Activated CD8-positive, alpha-beta T cell treated with anti-CD3 and anti-CD28 coated beads for 36 hours (primary cell): ENCODE data around the gene BRAF. TPM values are rescaled to one million over a fixed set of nuclear protein-coding genes. Genes with fewer than 3 reads are reported as not detected.
"Not testable (repeated sequence)": the region's sequence is repeated elsewhere in the genome, so short reads cannot be mapped to it uniquely, and the experiment has no call there.

Experiments used
- ATAC-seq: fragments of 200-7000 bp; cut with Tn5 transposase; one replicate; pipeline ENCODE4 v1.10.0; 2021; ENCODE audit warnings: mild to moderate bottlenecking, moderate library complexity
- CTCF ChIA-PET: fragments of 350-600 bp; sonication (Branson Sonifier 250); formaldehyde crosslinking; loops from one replicate; lab custom pipeline; 2021; ENCODE audit warnings: antibody characterized with exemption; lab: Charles Lee
- POLR2A ChIA-PET: fragments of 350-600 bp; sonication (Branson Sonifier 250); formaldehyde crosslinking; loops from one replicate; lab custom pipeline; 2021; ENCODE audit warnings: antibody characterized with exemption; lab: Charles Lee
- DNase-seq: peaks from one replicate; pipeline ENCODE4 v3.0.0-alpha.2; 2020
- H3K27ac Mint-ChIP-seq: one replicate; pipeline ENCODE4 v1.8.0; 2021; ENCODE audit warnings: mild to moderate bottlenecking, mixed read lengths
- H3K27me3 Mint-ChIP-seq: one replicate; pipeline ENCODE4 v1.8.0; 2021; ENCODE audit warnings: mixed read lengths
- H3K36me3 Mint-ChIP-seq: one replicate; pipeline ENCODE4 v1.8.0; 2021; ENCODE audit warnings: low read depth, mixed read lengths
- H3K4me1 Mint-ChIP-seq: one replicate; pipeline ENCODE4 v1.8.0; 2021; ENCODE audit warnings: low read depth, mixed read lengths
- H3K4me3 Mint-ChIP-seq: one replicate; pipeline ENCODE4 v1.8.0; 2021; ENCODE audit warnings: mild to moderate bottlenecking, moderate library complexity, mixed read lengths
- H3K9me3 Mint-ChIP-seq: one replicate; pipeline ENCODE4 v1.8.0; 2021; ENCODE audit warnings: mixed read lengths
- intact Hi-C: fragments of 100-400 bp; cut with micrococcal nuclease; formaldehyde crosslinking; loops from one replicate; pipeline ENCODE4 v1.10.0; 2022
- total RNA-seq, 2 experiments: library from RNA; stranded (reverse); gene quantifications; one replicate each; pipeline ENCODE4 v1.2.3, GENCODE V29; 2021
- TF ChIP-seq, protein P1 (sequence below): fragments of 200-600 bp; IDR thresholded peaks from one replicate; pipeline ENCODE4 v1.8.0; 2022; ENCODE audit warnings: antibody characterized with exemption, mild to moderate bottlenecking

BRAF gene
- total RNA-seq, 2 experiments from 2014 or later: 30.0 to 30.6 TPM

DNA sequence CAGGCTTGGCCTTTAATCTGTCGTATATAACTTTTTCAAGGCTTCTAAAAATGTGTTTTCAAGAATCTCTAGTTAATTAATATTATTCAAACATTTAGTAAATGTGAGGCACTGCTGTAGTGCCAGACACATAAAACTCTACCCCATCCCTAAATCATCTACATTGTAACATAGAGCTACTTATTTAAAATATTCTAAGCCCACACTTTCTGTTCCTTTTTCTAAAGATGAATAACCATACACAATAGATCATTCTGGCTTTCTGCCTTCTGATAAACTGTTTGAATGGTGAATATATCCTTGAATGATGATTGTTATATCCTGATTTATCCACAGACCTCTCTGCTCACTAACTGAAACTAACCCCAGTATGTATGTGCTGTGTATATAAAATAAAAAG is 41.4 kb downstream of the BRAF start:
- Mint-ChIP-seq H3K4me1 (peaks cover 57% of the 10 kb centered on the region), H3K27me3 (no peaks in the 10 kb centered on the region), H3K36me3 (peaks cover 10% of the 10 kb centered on the region), H3K4me3 (no peak overlapping the region), H3K9me3 (peaks cover under 1% of the 10 kb centered on the region), H3K27ac (no peak overlapping the region)
- CTCF ChIA-PET: interaction anchor here (0.7 to 1.0 kb wide), 2 partner anchors 11 to 72 kb away, joined by 3 read pairs; no protein-coding TSS in a partner anchor
- ATAC-seq (no peak), DNase-seq (no peak)
- POLR2A ChIA-PET: no interaction called here
- TF ChIP-seq, protein P1, sequence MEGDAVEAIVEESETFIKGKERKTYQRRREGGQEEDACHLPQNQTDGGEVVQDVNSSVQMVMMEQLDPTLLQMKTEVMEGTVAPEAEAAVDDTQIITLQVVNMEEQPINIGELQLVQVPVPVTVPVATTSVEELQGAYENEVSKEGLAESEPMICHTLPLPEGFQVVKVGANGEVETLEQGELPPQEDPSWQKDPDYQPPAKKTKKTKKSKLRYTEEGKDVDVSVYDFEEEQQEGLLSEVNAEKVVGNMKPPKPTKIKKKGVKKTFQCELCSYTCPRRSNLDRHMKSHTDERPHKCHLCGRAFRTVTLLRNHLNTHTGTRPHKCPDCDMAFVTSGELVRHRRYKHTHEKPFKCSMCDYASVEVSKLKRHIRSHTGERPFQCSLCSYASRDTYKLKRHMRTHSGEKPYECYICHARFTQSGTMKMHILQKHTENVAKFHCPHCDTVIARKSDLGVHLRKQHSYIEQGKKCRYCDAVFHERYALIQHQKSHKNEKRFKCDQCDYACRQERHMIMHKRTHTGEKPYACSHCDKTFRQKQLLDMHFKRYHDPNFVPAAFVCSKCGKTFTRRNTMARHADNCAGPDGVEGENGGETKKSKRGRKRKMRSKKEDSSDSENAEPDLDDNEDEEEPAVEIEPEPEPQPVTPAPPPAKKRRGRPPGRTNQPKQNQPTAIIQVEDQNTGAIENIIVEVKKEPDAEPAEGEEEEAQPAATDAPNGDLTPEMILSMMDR: no peak
- intact Hi-C loops: no loop called here

DNA sequence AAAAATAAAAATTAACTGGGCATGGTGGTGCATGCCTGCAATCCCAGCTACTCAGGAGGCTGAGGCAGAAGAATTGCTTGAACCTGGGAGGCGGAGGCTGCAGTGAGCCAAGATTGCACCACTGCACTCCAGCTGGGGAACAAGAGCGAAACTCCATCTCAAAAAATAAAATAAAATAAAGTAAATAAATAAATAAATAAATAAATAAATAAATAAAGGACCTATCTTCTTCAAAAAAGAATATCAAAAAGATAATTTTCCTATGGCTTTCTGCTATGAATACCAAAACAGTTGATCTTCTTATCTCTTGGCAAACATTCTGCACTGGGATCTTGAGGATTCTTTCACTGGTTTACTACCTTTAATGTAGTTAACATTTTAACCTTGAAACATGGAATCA is 41.9 kb downstream of the BRAF start:
- POLR2A ChIA-PET: not testable (repeated sequence)

DNA sequence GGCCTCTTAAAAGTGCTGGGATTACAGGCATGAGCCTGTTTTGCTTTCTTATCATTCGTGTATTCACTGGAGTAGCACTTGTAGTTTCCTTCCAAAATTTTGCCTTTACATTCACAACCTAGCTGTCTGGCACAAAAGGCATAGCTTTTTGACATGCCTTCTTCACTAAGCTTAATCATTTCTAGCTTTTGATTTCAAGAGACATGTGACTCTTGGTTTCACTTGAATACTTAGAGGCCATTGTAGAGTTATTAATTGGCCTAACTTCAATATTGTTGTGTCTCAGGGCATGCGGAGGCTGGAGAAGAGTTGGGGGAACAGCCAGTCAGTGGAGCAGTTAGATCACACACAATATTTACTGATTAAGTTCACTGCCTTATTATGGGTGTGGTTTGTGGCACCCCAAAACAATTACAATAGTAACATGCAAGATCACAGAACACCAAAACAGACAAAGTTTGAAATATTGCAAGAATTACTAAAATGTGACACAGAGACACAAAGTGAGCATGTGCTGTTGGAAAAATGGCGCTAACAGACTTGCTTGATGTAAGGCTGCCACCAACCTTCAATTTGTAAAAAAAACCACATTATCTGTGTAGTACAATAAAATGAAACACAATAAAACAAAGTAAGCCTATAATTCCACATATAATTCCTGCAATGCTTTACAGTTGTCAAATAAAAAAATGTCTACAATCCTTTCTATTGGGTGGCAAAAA is 43.1 kb downstream of the BRAF start:
- intact Hi-C loops: no loop called here
- POLR2A ChIA-PET: no interaction called here
- H3K9me3 Mint-ChIP-seq: peaks cover 3% of the 10 kb centered on the region
- ATAC-seq (peak; percentile 60), DNase-seq (no peak)
- H3K27ac Mint-ChIP-seq: peak overlapping the region; percentile 25
- H3K4me3 Mint-ChIP-seq: no peak overlapping the region
- peaks cover 61% of the 10 kb centered on the region for H3K4me1 Mint-ChIP-seq
- TF ChIP-seq, protein P1: no peak
- no peaks in the 10 kb centered on the region for H3K27me3 Mint-ChIP-seq
- CTCF ChIA-PET: interaction anchor here (0.6 to 1.1 kb wide), 2 partner anchors 14 to 17 kb away, joined by 3 to 4 read pairs; no protein-coding TSS in a partner anchor
- peaks cover 13% of the 10 kb centered on the region for H3K36me3 Mint-ChIP-seq

More for the DNA sequence above, 41.9 kb downstream of the BRAF start:
- CTCF ChIA-PET, H3K9me3 Mint-ChIP-seq, ATAC-seq, H3K27me3 Mint-ChIP-seq, H3K4me3 Mint-ChIP-seq, intact Hi-C loops, DNase-seq, H3K27ac Mint-ChIP-seq: not testable (repeated sequence)
- Mint-ChIP-seq H3K4me1 (peaks cover 55% of the 10 kb centered on the region), H3K36me3 (peaks cover 13% of the 10 kb centered on the region)

DNA sequence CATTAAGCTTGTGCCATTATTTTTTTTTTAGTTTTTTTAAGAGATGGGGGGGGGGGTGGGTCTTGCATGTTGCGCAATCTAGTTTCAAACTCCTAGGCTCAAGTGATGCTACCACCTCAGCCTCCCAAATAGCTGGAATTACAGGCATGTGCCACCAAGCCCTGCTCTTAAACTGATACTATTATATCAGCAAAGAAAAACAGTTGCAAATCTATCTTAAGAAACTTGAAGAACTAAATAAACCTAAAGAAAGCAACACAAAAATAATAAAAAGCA is 47.5 kb downstream of the BRAF start:
- H3K36me3 Mint-ChIP-seq: peaks cover 22% of the 10 kb centered on the region
- ATAC-seq (no peak), DNase-seq (no peak)
- H3K27ac Mint-ChIP-seq: no peak overlapping the region
- no peaks in the 10 kb centered on the region for H3K27me3 Mint-ChIP-seq
- H3K4me1 Mint-ChIP-seq: peaks cover 60% of the 10 kb centered on the region
- no peak overlapping the region for H3K4me3 Mint-ChIP-seq
- peaks cover 4% of the 10 kb centered on the region for H3K9me3 Mint-ChIP-seq
- intact Hi-C loops: no loop called here
- CTCF ChIA-PET: interaction anchor here (2.0 kb wide), 1 partner anchor 66 kb away, joined by 6 read pairs; no protein-coding TSS in a partner anchor
- TF ChIP-seq, protein P1: no peak
- POLR2A ChIA-PET: no interaction called here

DNA sequence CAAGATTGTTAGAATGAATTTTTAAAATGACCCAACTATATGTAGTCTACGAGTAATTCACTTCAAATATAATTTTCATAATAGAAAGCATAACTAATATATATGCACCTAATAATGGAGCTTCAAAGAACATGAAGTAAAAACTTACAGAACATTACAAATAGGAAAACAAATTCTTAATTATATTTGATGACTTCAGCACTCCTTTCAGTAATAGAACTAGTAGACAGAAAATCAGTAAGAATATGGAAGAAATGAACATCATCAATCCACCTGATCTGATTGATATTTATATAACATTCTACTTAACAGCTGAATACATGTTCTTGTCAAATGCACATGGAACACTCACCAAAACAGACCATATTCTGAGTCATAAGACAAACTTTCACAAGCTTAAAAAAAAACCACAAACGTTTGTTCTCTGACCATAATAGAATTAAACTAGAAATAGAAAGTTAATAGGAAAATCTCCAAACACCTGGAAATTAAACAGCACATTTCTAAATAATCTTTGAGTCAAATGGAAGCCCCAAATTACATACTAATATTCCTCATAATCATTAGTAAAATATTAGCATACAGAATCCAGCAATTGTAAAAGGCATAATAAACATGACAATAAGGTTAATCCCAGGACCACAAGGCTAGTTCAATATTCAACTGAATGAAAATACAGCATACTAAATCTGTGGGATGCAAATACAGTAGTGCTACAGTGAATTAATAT is 48.0 kb downstream of the BRAF start:
- ChIA-PET CTCF (interaction anchor here (2.0 kb wide), 1 partner anchor 66 kb away, joined by 6 read pairs; no protein-coding TSS in a partner anchor), POLR2A (no interaction called here)
- peaks cover 4% of the 10 kb centered on the region for H3K9me3 Mint-ChIP-seq
- intact Hi-C loops: no loop called here
- TF ChIP-seq, protein P1: no peak
- H3K27me3 Mint-ChIP-seq: no peaks in the 10 kb centered on the region
- H3K4me1 Mint-ChIP-seq: peaks cover 56% of the 10 kb centered on the region
- peaks cover 21% of the 10 kb centered on the region for H3K36me3 Mint-ChIP-seq
- ATAC-seq (peak; percentile 76), DNase-seq (no peak)
- H3K27ac Mint-ChIP-seq: peak overlapping the region; percentile 38
- no peak overlapping the region for H3K4me3 Mint-ChIP-seq
